Muscle of leg (tissue), 16 donors: ENCODE measurements around the gene QRSL1. TPM values are rescaled to one million over a fixed set of nuclear protein-coding genes. Genes with fewer than 3 reads are reported as not detected.
"Not testable (repeated sequence)": the region's sequence is repeated elsewhere in the genome, so short reads cannot be mapped to it uniquely, and the experiment has no call there.

Source experiments
- DNase-seq: peaks from one replicate; pipeline ENCODE4 v3.0.0; 2013
- H3K27ac ChIP-seq: one replicate; pipeline ENCODE4 v1.5.1; 2013; ENCODE audit warnings: mild to moderate bottlenecking, low read length, control low read depth
- H3K27me3 ChIP-seq: one replicate; pipeline ENCODE4 v1.6.1; 2013; ENCODE audit warnings: low read length; ENCODE audit not compliant: control insufficient read depth, insufficient read depth
- H3K36me3 ChIP-seq: one replicate; pipeline ENCODE4 v1.6.1; 2013; ENCODE audit warnings: low read length; ENCODE audit not compliant: control insufficient read depth, insufficient read depth
- H3K4me1 ChIP-seq: one replicate; pipeline ENCODE4 v1.6.1; 2013; ENCODE audit warnings: low read length; ENCODE audit not compliant: control insufficient read depth, insufficient read depth
- H3K4me3 ChIP-seq: one replicate; pipeline ENCODE4 v1.5.1; 2013; ENCODE audit warnings: low read length, control low read depth
- H3K9me3 ChIP-seq: replicated peaks from 2 replicates; pipeline ENCODE4 v1.6.1; 2013; ENCODE audit warnings: low read depth, low read length; ENCODE audit not compliant: control insufficient read depth
- WGBS: methylation state at CpG from one replicate; pipeline ENCODE4 v1.1.5; 2013; ENCODE audit warnings: missing lambda C conversion rate; ENCODE audit not compliant: insufficient coverage; 5-methylcytosine and 5-hydroxymethylcytosine counted together
- long read RNA-seq, 11 donors: transcript quantifications; one replicate each; lab custom pipeline, GENCODE V29; 2026
- polyA plus RNA-seq, 8 donors: library from polyadenylated mRNA; unstranded; fragments of 120-200 nt; gene quantifications; one replicate each; pipeline versions ENCODE4 v1.2.1 to v1.2.3, GENCODE V29; 2013; ENCODE audit warnings: inconsistent platforms in 1 of 8, low replicate concordance in 1 of 8; ENCODE audit not compliant: insufficient read length in 8 of 8, insufficient read depth in 1 of 8
- total RNA-seq: library from RNA; stranded (reverse); fragments of 120-200 nt; gene quantifications from one replicate; pipeline ENCODE4 v1.2.4, GENCODE V29; 2013

QRSL1 gene
- 18.0 TPM for total RNA-seq
- polyA plus RNA-seq, result 10 to 100 TPM in 7 of 8 donors, 1 to 10 TPM in 1; 10.0 to 16.2 (median 12.5) TPM
- long read RNA-seq, donor 1, full-length matches to known transcripts, result 2 of 2 reads
- long read RNA-seq, donor 1, partial matches to known transcripts, result 0 of 2 reads
- long read RNA-seq, donor 1, other reads (novel, unspliced or antisense), result 0 of 2 reads
- long read RNA-seq, donor 2, full-length matches to known transcripts, result 1 of 1 reads
- long read RNA-seq, donor 2, partial matches to known transcripts, result 0 of 1 reads
- long read RNA-seq, donor 2, other reads (novel, unspliced or antisense), result 0 of 1 reads
- long read RNA-seq, donor 3, full-length matches to known transcripts, result 6 of 6 reads
- long read RNA-seq, donor 3, partial matches to known transcripts, result 0 of 6 reads
- long read RNA-seq, donor 3, other reads (novel, unspliced or antisense), result 0 of 6 reads
- long read RNA-seq, donor 4, result 0 reads
- long read RNA-seq, donor 5, full-length matches to known transcripts, result 9 of 9 reads
- long read RNA-seq, donor 5, partial matches to known transcripts, result 0 of 9 reads
- long read RNA-seq, donor 5, other reads (novel, unspliced or antisense), result 0 of 9 reads
- long read RNA-seq, donor 6, full-length matches to known transcripts, result 3 of 3 reads
- long read RNA-seq, donor 6, partial matches to known transcripts, result 0 of 3 reads
- long read RNA-seq, donor 6, other reads (novel, unspliced or antisense), result 0 of 3 reads
- long read RNA-seq, donor 7, full-length matches to known transcripts, result 3 of 3 reads
- long read RNA-seq, donor 7, partial matches to known transcripts, result 0 of 3 reads
- long read RNA-seq, donor 7, other reads (novel, unspliced or antisense), result 0 of 3 reads
- long read RNA-seq, donor 8, full-length matches to known transcripts, result 2 of 2 reads
- long read RNA-seq, donor 8, partial matches to known transcripts, result 0 of 2 reads
- long read RNA-seq, donor 8, other reads (novel, unspliced or antisense), result 0 of 2 reads
- long read RNA-seq, donor 9, full-length matches to known transcripts, result 4 of 4 reads
- long read RNA-seq, donor 9, partial matches to known transcripts, result 0 of 4 reads
- long read RNA-seq, donor 9, other reads (novel, unspliced or antisense), result 0 of 4 reads
- long read RNA-seq, donor 10, full-length matches to known transcripts, result 11 of 11 reads
- long read RNA-seq, donor 10, partial matches to known transcripts, result 0 of 11 reads
- long read RNA-seq, donor 10, other reads (novel, unspliced or antisense), result 0 of 11 reads
- long read RNA-seq, donor 11, full-length matches to known transcripts, result 5 of 5 reads
- long read RNA-seq, donor 11, partial matches to known transcripts, result 0 of 5 reads
- long read RNA-seq, donor 11, other reads (novel, unspliced or antisense), result 0 of 5 reads

- WGBS, result under 1% methylated on average over 35 of the region's 46 CpGs
- peak within 1 kb of the TSS; percentile 99 for H3K4me3 ChIP-seq
- H3K36me3 ChIP-seq, result no peaks in the 10 kb centered on the region
- H3K9me3 ChIP-seq, result no peaks in the 10 kb centered on the region
- H3K4me1 ChIP-seq, result peaks cover 4% of the 10 kb centered on the region
- H3K27me3 ChIP-seq, result no peaks in the 10 kb centered on the region
- DNase-seq, result peak; percentile 98
- H3K27ac ChIP-seq, result peak within 1 kb of the TSS; percentile 89
Measured at GRCh38 chr6:106629103-106629858, at the start of gene QRSL1, which contains the start of gene RTN4IP1. TSS of gene QRSL1 (plus strand) at chr6:106629578. CDS start at chr6:106629682, 104 bp downstream. TSS of gene RTN4IP1 (minus strand) at chr6:106629498. CDS start at chr6:106629021, 477 bp downstream.

DNA sequence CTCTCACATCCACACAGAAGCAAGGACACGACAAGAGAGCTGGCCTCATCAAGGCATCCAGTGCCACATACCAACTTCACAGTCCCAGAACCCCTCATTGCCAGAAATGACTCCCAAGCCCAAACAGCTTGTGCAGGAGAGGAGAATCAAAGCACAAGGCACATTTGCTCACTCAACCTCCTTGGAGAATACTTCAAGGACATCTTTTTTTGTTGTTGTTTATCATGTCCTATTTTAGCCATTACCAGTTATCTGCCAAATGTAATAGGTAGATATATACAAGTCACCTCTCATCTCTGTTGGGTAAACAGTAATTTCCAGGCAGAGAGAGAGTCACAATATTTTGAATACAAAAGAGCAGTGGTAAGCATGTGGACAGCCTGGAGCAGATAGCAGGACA lies 47.9 kb upstream of the QRSL1 start:
- Histone ChIP-seq H3K27ac (no peak overlapping the region), H3K27me3 (no peaks in the 10 kb centered on the region), H3K4me1 (no peaks in the 10 kb centered on the region), H3K4me3 (no peak overlapping the region), H3K36me3 (peaks cover 6% of the 10 kb centered on the region), H3K9me3 (no peaks in the 10 kb centered on the region)
- no peak for DNase-seq
- WGBS, result no CpG with 5 or more reads among the region's 1 CpG

- 60% methylated on average over 1 of the region's 4 CpGs for WGBS
- Histone ChIP-seq H3K4me3 (no peak overlapping the region), H3K36me3 (peaks cover 4% of the 10 kb centered on the region), H3K4me1 (no peaks in the 10 kb centered on the region), H3K27me3 (no peaks in the 10 kb centered on the region), H3K9me3 (no peaks in the 10 kb centered on the region), H3K27ac (no peak overlapping the region)
- DNase-seq, result no peak
Measured at GRCh38 chr6:106586815-106587415, 42.5 kb upstream of the QRSL1 start.

DNA sequence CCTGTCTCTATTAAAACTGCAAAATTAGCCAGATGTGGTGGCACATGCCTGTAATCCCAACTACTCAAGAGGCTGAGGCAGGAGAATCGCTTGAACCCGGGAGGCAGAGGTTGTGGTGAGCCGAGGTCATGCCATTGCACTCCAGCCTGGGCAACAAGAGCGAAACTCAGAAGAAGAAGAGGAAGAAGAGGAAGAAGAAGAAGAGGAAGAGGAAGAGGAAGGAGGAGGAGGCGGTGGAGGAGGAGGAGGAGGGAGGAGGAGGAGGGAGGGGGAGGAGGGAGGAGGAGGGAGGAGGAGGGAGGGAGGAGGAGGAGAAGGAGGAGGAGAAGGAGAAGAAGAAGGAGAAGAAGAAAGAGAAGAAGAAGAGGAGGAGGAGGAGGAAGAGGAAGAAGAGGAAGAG lies 40.4 kb upstream of the QRSL1 start:
- not testable (repeated sequence) for H3K36me3 ChIP-seq, H3K27ac ChIP-seq

DNA sequence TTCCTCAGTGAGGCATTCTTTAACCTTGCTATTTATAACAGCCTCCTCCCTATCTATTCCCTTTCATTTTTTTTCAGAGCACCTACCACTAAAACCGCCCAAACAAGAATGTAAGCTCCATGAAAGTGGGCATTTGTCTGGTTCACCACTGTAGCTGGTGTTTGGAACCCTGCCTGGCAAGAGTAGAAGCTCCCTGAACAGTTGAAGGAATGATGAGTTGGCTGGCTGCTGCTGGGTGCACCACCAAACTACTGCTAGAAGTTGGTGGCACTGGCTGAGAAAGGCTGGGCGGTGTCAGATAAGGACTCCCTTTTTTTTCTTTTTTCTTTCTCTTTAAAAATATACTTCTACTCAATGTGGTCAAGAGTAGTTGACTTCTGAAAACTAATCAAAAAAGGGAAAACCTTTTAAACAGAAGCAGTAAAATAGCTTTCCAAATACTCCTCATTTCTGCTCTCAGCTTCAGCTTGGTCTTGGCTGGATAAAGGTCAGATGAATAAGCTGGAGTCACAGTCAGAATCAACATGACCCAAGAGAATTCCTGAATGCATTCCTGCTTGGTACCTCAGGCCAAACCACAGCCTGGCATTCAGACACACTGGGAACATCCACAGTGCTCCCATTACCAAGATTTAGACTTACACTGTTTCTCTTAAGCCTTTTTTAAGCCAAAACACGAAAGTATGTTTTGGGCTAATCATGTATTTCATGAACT lies 38.1 kb upstream of the QRSL1 start:
- no peaks in the 10 kb centered on the region for H3K9me3 ChIP-seq
- WGBS, result no CpG with 5 or more reads among the region's 3 CpGs
- H3K27me3 ChIP-seq, result no peaks in the 10 kb centered on the region
- peaks cover 4% of the 10 kb centered on the region for H3K36me3 ChIP-seq
- DNase-seq, result no peak
- no peak overlapping the region for H3K4me3 ChIP-seq
- no peak overlapping the region for H3K27ac ChIP-seq
- H3K4me1 ChIP-seq, result no peaks in the 10 kb centered on the region

More for the DNA sequence above, 40.4 kb upstream of the QRSL1 start:
- not testable (repeated sequence) for DNase-seq, H3K4me1 ChIP-seq, H3K4me3 ChIP-seq, H3K27me3 ChIP-seq, H3K9me3 ChIP-seq
- WGBS, result no CpG with 5 or more reads among the region's 5 CpGs

DNA sequence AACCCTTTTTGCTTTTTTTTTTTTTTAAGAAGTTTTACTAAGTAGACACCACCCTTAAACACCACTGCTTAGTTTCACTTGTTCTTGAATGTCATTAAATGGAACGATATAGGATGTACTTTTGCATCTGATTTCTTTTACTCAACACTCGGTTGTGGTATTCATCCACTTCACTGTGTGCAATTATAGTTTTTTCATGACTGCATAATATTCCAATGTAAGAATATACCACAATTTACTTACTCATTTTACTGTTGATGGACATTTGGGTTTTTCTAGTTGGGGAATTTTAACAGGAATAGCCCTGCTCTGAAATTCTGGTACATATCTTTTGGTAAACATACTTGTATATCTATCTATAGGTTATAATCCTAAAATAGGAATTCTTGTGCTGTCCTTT lies 29.9 kb upstream of the QRSL1 start:
- no peak for DNase-seq
- no peaks in the 10 kb centered on the region for H3K27me3 ChIP-seq
- H3K4me1 ChIP-seq, result no peaks in the 10 kb centered on the region
- WGBS, result no CpG with 5 or more reads among the region's 2 CpGs
- H3K4me3 ChIP-seq, result no peak overlapping the region
- H3K36me3 ChIP-seq, result no peaks in the 10 kb centered on the region
- no peak overlapping the region for H3K27ac ChIP-seq
- no peaks in the 10 kb centered on the region for H3K9me3 ChIP-seq

GRCh38 chr6:106600329-106600728 lies 29.0 kb upstream of the QRSL1 start:
- no peaks in the 10 kb centered on the region for H3K9me3 ChIP-seq
- no peak overlapping the region for H3K27ac ChIP-seq
- WGBS, result 71% methylated on average over 1 of the region's 2 CpGs
- no peaks in the 10 kb centered on the region for H3K36me3 ChIP-seq
- no peaks in the 10 kb centered on the region for H3K27me3 ChIP-seq
- no peak overlapping the region for H3K4me3 ChIP-seq
- no peaks in the 10 kb centered on the region for H3K4me1 ChIP-seq
- DNase-seq, result no peak

- Histone ChIP-seq H3K9me3 (no peaks in the 10 kb centered on the region), H3K4me1 (no peaks in the 10 kb centered on the region), H3K4me3 (no peak overlapping the region), H3K36me3 (no peaks in the 10 kb centered on the region), H3K27ac (no peak overlapping the region), H3K27me3 (no peaks in the 10 kb centered on the region)
- peak; percentile 43 for DNase-seq
- WGBS, result no CpG with 5 or more reads among the region's 2 CpGs
Measured at GRCh38 chr6:106608080-106608668, 21.2 kb upstream of the QRSL1 start.
